ENCODE measurements around the gene HSD3B2. TPM values are rescaled to one million over a fixed set of nuclear protein-coding genes. Genes with fewer than 3 reads are reported as not detected.

The HSD3B2 gene
- total and polyA plus RNA-seq, 2 of the 13 experiments (the other 11 are each of a cell fraction or from before 2014, with no cell fraction given): 0.20 TPM; not detected in 1

GRCh38 chr1:119375366-119375765 is 39.6 kb upstream of the HSD3B2 start:
- Histone ChIP-seq H2AFZ (ENCODE audit: low read length) (no peak overlapping the region), H3K4me3 (replicated peaks in 1 of 3; ENCODE audit: insufficient read depth in 1 of 3, low read depth in 2 of 3, low read length in 3 of 3) (no peak overlapping the region), H3K4me1 (ENCODE audit: insufficient read depth, low read length) (peaks cover 31% of the 10 kb centered on the region), H3K27me3 (ENCODE audit: control insufficient read depth in 1 of 2, insufficient read depth in 2 of 2, low read length in 2 of 2) (no peaks in the 10 kb centered on the region), H4K20me1 (ENCODE audit: insufficient read depth, low read length) (no peaks in the 10 kb centered on the region), H3K36me3 (replicated peaks in 1 of 2; ENCODE audit: control insufficient read depth in 1 of 2, insufficient read depth in 2 of 2, low read length in 2 of 2) (no peaks in the 10 kb centered on the region), H3K27ac (ENCODE audit: extremely low read length, insufficient read depth, low read length) (no peak overlapping the region), H3K4me2 (ENCODE audit: low read depth, low read length) (no peak overlapping the region), H3K9me3 (ENCODE audit: low read length) (no peaks in the 10 kb centered on the region), H3K79me2 (ENCODE audit: insufficient read depth, low read length) (no peaks in the 10 kb centered on the region), H3K9ac (ENCODE audit: insufficient read depth, low read depth, low read length) (no peak overlapping the region)
- no TSS peak for BruUV-seq (replicated peaks)
- CTCF ChIA-PET (ENCODE audit: low intra/inter-chr PET ratio, low total read pairs): no interaction called here
- no peak for ATAC-seq
- POLR2A ChIA-PET: no interaction called here
- TF ChIP-seq RELA (CRISPR knock-in tag; IDR thresholded peaks at IDR 0.05) (no peak), MED1 (CRISPR knock-in tag; IDR thresholded peaks at IDR 0.05) (no peak), IRF1 (CRISPR knock-in tag; IDR thresholded peaks at IDR 0.05; ENCODE audit: low read depth) (no peak)
- in situ Hi-C loops (cut with HindIII; ENCODE audit: extremely low pct_ligation_motif_present, low pct_unique_long_range_greater_than_20kb): no loop called here
- no peak for DNase-seq (ENCODE audit: low spot score)
- intact Hi-C loops (cut with micrococcal nuclease; ENCODE audit: unreplicated experiment): no loop called here
- FAIRE-seq: no peak
- 0% methylated on average over 1 of the region's 1 CpG for WGBS (ENCODE audit: low lambda C conversion rate)

GRCh38 chr1:119376594-119376993 is 38.4 kb upstream of the HSD3B2 start:
- in situ Hi-C loops (cut with HindIII; ENCODE audit: extremely low pct_ligation_motif_present, low pct_unique_long_range_greater_than_20kb) (no loop called here), intact Hi-C loops (cut with micrococcal nuclease; ENCODE audit: unreplicated experiment) (no loop called here)
- Histone ChIP-seq H4K20me1 (ENCODE audit: insufficient read depth, low read length) (no peaks in the 10 kb centered on the region), H3K27ac (ENCODE audit: extremely low read length, insufficient read depth, low read length) (no peak overlapping the region), H3K27me3 (ENCODE audit: control insufficient read depth in 1 of 2, insufficient read depth in 2 of 2, low read length in 2 of 2) (no peaks in the 10 kb centered on the region), H3K36me3 (replicated peaks in 1 of 2; ENCODE audit: control insufficient read depth in 1 of 2, insufficient read depth in 2 of 2, low read length in 2 of 2) (no peaks in the 10 kb centered on the region), H3K4me2 (ENCODE audit: low read depth, low read length) (no peak overlapping the region), H3K79me2 (ENCODE audit: insufficient read depth, low read length) (no peaks in the 10 kb centered on the region), H3K4me1 (ENCODE audit: insufficient read depth, low read length) (peaks cover 40% of the 10 kb centered on the region), H3K9me3 (ENCODE audit: low read length) (no peaks in the 10 kb centered on the region), H3K4me3 (replicated peaks in 1 of 3; ENCODE audit: insufficient read depth in 1 of 3, low read depth in 2 of 3, low read length in 3 of 3) (no peak overlapping the region), H3K9ac (ENCODE audit: insufficient read depth, low read depth, low read length) (no peak overlapping the region), H2AFZ (ENCODE audit: low read length) (no peak overlapping the region)
- POLR2A ChIA-PET: no interaction called here
- no peak for FAIRE-seq
- DNase-seq (ENCODE audit: low spot score): no peak
- no TSS peak for BruUV-seq (replicated peaks)
- CTCF ChIA-PET (ENCODE audit: low intra/inter-chr PET ratio, low total read pairs): no interaction called here
- 11% methylated on average over 1 of the region's 1 CpG for WGBS (ENCODE audit: low lambda C conversion rate)
- no peak for ATAC-seq
- TF ChIP-seq KMT2B (CRISPR knock-in tag; IDR thresholded peaks at IDR 0.05) (no peak), CHD2 (IDR thresholded peaks at IDR 0.05; ENCODE audit: low read depth, low read length) (no peak), ZNF609 (CRISPR knock-in tag; IDR thresholded peaks at IDR 0.05; ENCODE audit: borderline replicate concordance) (no peak), ZNF234 (CRISPR knock-in tag; conservative IDR thresholded peaks at IDR 0.05) (no peak), ZNF710 (CRISPR knock-in tag; IDR thresholded peaks at IDR 0.05; ENCODE audit: borderline replicate concordance) (no peak), NKX3-1 (CRISPR knock-in tag; IDR thresholded peaks at IDR 0.05) (no peak), NFYC (CRISPR knock-in tag; IDR thresholded peaks at IDR 0.05) (no peak), ZNF251 (CRISPR knock-in tag; IDR thresholded peaks at IDR 0.05) (no peak), ELF3 (CRISPR knock-in tag; IDR thresholded peaks at IDR 0.05) (no peak), SRY (CRISPR knock-in tag; IDR thresholded peaks at IDR 0.05) (no peak)

Data from HepG2 (cell line).